Endothelial cell of umbilical vein (primary cell): Measurements from ENCODE around the gene ARHGAP11B.
"Not testable (repeated sequence)": the region's sequence is repeated elsewhere in the genome, so short reads cannot be mapped to it uniquely, and the experiment has no call there.

Experiments
- MYC ChIP-seq: IDR thresholded peaks from one replicate; pipeline ENCODE4 v1.6.1; 2011; ENCODE audit warnings: mild to moderate bottlenecking, low read depth, low read length
- POLR2A ChIP-seq: IDR thresholded peaks from 2 replicates; pipeline ENCODE4 v1.6.1; 2012; ENCODE audit warnings: low read depth, mild to moderate bottlenecking, control low read depth, low read length

GRCh38 chr15:30686651-30687050, 60.7 kb downstream of the ARHGAP11B start:
- not testable (repeated sequence) for TF ChIP-seq POLR2A, MYC
